ENCODE measurements around the gene KDM2A. TPM values are rescaled to one million over a fixed set of nuclear protein-coding genes. Genes with fewer than 3 reads are reported as not detected.
A peak's percentile ranks its signal among the peaks of the same experiment; 100 is the strongest.

The KDM2A gene
- total RNA-seq, 1 donor from 2014 or later: 70.4 TPM

DNA sequence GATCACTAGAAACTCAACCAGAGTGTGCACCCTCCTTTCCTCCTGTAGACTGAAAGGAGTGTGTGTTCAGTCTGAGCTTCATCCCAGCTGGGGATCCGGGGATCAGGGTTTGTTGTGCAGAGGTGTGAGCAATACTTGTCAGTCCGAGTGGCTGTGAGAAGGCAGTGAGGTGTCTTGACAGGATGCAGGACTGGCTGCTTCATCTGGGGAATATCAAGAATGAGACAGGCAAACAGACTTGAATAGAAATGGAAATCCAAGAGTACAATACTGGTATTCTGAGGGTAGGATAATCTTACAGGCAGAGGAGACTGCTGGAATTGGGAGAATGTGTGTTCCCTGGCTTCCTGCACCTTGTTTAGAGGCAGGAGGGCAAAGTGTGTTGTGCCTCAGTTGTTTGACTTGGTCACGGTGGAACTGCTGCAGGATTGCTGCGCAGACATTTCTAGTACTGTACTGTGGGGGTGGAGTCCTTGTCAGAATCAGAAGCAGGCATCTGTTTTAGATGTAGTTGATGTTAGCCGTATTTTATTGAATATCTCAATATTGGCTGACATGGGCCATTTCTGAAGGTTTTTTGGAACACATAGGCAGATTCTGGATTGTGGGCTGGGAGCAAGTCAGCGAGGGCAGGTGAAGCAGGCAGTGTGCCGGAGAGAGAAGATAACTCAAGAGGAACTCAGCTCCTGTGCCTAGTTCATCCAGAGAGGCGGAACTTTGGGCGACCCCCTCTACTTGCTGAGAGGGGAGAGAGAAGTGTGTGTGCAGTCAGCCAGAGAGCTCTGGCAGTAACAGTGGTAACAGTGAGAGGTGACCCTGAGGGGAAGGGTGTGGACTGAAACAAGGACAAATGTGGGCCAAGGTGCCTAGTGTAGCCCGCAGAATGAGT lies 120.1 kb downstream of the KDM2A start:
- Histone ChIP-seq H4K20me1 (ENCODE audit: insufficient read depth, low read length) (peaks cover 57% of the 10 kb centered on the region), H2AFZ (ENCODE audit: low read depth, low read length) (no peak overlapping the region), H3K9ac (ENCODE audit: low read length) (peak overlapping the region; percentile 57), H3K4me1 (ENCODE audit: insufficient read depth, low read length) (peaks cover 21% of the 10 kb centered on the region), H3K27me3 (ENCODE audit: insufficient read depth, low read length) (no peaks in the 10 kb centered on the region), H3K27ac (ENCODE audit: low read depth, low read length) (peak overlapping the region; percentile 46), H3K36me3 (ENCODE audit: insufficient read depth, low read length) (peaks cover 11% of the 10 kb centered on the region), H3K79me2 (ENCODE audit: insufficient read depth, low read length) (peaks cover 57% of the 10 kb centered on the region), H3K4me2 (ENCODE audit: low read length) (peak overlapping the region; percentile 97), H3K4me3 (ENCODE audit: insufficient read depth, low read depth, low read length) (peak overlapping the region; percentile 52), H3K9me3 (ENCODE audit: insufficient read depth, low read depth, low read length) (no peaks in the 10 kb centered on the region)
- Mint-ChIP-seq H3K4me3 (ENCODE audit: unreplicated experiment) (peak overlapping the region; percentile 100), H3K4me1 (ENCODE audit: low read depth, unreplicated experiment) (peaks cover 29% of the 10 kb centered on the region), H3K36me3 (ENCODE audit: low read depth, unreplicated experiment) (peaks cover 8% of the 10 kb centered on the region), H3K9me3 (ENCODE audit: unreplicated experiment) (no peaks in the 10 kb centered on the region), H3K27ac (ENCODE audit: unreplicated experiment) (peak overlapping the region; percentile 42), H3K27me3 (ENCODE audit: low read depth, unreplicated experiment) (no peaks in the 10 kb centered on the region)
- TF ChIP-seq EZH2 (IDR thresholded peaks at IDR 0.05; ENCODE audit: insufficient read depth, low read length) (no peak), CTCF (IDR thresholded peaks at IDR 0.05; ENCODE audit: insufficient read depth, low read depth, low read length) (no peak)
- DNase-seq (ENCODE audit: low read depth) (no peak), FAIRE-seq (no peak)

DNA sequence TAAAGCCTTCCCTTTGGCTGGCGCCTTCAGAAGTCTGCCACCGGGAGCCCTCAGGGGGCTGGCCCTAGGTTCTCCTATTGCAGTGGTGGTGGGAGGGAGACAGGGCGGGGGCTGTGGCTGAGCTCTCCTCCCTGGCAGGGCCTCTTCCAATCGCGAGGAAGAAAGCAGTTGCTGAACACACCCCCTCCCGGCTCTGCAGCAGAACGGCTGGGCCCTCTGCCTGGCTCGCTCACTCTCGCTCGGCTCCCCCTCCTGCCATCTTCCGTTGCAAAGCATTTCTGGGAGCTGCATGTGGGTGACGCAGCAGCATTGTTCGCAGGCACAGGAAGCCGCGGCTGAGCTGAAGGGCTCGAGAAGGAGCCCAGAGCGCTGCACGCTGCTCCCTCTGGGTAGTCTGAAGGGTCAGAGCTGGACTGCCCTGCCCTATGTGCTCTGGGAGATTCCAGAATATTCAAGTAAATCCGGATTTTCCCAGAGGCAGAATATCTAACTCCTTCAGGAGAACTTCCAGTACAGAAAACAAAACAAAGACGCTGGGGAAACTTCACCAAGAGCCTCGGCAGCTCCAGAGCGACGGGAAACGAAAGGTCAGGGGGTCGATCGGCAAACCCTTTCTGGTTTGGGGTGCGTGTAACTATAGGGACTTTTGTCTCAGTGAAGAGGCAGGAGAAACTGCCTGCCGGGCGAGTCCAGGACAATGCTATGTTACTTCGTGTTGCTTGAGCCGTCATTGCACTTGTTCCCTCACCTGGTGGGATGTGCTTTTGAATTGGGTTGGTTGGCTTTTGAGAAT lies 120.9 kb downstream of the KDM2A start:
- FAIRE-seq: peak; percentile 71

More for the DNA sequence above, 120.9 kb downstream of the KDM2A start:
- Histone ChIP-seq H3K4me3 (ENCODE audit: insufficient read depth, low read depth, low read length) (peak overlapping the region; percentile 98), H3K4me2 (ENCODE audit: low read length) (peak overlapping the region; percentile 97), H3K79me2 (ENCODE audit: insufficient read depth, low read length) (peaks cover 64% of the 10 kb centered on the region), H4K20me1 (ENCODE audit: insufficient read depth, low read length) (peaks cover 61% of the 10 kb centered on the region), H2AFZ (ENCODE audit: low read depth, low read length) (no peak overlapping the region), H3K36me3 (ENCODE audit: insufficient read depth, low read length) (peaks cover 15% of the 10 kb centered on the region), H3K27me3 (ENCODE audit: insufficient read depth, low read length) (no peaks in the 10 kb centered on the region), H3K9ac (ENCODE audit: low read length) (peak overlapping the region; percentile 96), H3K27ac (ENCODE audit: low read depth, low read length) (peak overlapping the region; percentile 92), H3K9me3 (ENCODE audit: insufficient read depth, low read depth, low read length) (no peaks in the 10 kb centered on the region), H3K4me1 (ENCODE audit: insufficient read depth, low read length) (peaks cover 21% of the 10 kb centered on the region)
- H3K36me3 Mint-ChIP-seq (ENCODE audit: low read depth, unreplicated experiment): peaks cover 11% of the 10 kb centered on the region
- H3K27ac Mint-ChIP-seq (ENCODE audit: unreplicated experiment): peak overlapping the region; percentile 99
- TF ChIP-seq CTCF (IDR thresholded peaks at IDR 0.05; ENCODE audit: insufficient read depth, low read depth, low read length) (no peak), EZH2 (IDR thresholded peaks at IDR 0.05; ENCODE audit: insufficient read depth, low read length) (no peak)
- peaks cover 28% of the 10 kb centered on the region for H3K4me1 Mint-ChIP-seq (ENCODE audit: low read depth, unreplicated experiment)
- H3K9me3 Mint-ChIP-seq (ENCODE audit: unreplicated experiment): no peaks in the 10 kb centered on the region
- H3K27me3 Mint-ChIP-seq (ENCODE audit: low read depth, unreplicated experiment): no peaks in the 10 kb centered on the region
- H3K4me3 Mint-ChIP-seq (ENCODE audit: unreplicated experiment): peak overlapping the region; percentile 100
- DNase-seq (ENCODE audit: low read depth): peak; percentile 98

Data from astrocyte (in vitro differentiated cells and primary cell).